Ovary (tissue), 9 donors: ENCODE data around the gene ARHGAP33. TPM values are rescaled to one million over a fixed set of nuclear protein-coding genes. Genes with fewer than 3 reads are reported as not detected.

Experiments
- DNase-seq, 5 donors: peaks; one replicate each; pipeline ENCODE4 v3.0.0-alpha.2; 2019 to 2020
- H3K27ac ChIP-seq, 2 donors: fragments of 200-600 bp; one replicate each; pipeline versions ENCODE4 v1.5.1 to v1.8.0; 2019 to 2022
- H3K27me3 ChIP-seq: fragments of 200-600 bp; one replicate; pipeline ENCODE4 v1.8.0; 2022
- H3K36me3 ChIP-seq: fragments of 200-600 bp; sonication (generic); one replicate; pipeline ENCODE4 v1.5.1; 2019
- H3K4me1 ChIP-seq: one replicate; pipeline ENCODE4 v1.8.1; 2013; ENCODE audit warnings: mild to moderate bottlenecking, moderate library complexity; ENCODE audit not compliant: insufficient read depth
- H3K4me3 ChIP-seq: fragments of 200-600 bp; sonication (generic); one replicate; pipeline ENCODE4 v1.5.1; 2017
- H3K9me3 ChIP-seq, 2 donors: fragments of 200-600 bp in 1 of 2; sonication (generic) in 1 of 2; one replicate each; pipeline versions ENCODE4 v1.5.1 to v1.8.1; 2013 to 2019; ENCODE audit warnings: mild to moderate bottlenecking in 1 of 2, moderate library complexity in 1 of 2
- CTCF ChIP-seq, 3 donors: fragments of 450-650 bp in 2 of 3; fragments of 200-600 bp in 1 of 3; IDR thresholded peaks; one replicate each; pipeline versions ENCODE4 v1.5.1 to v1.8.0; 2016 to 2022; ENCODE audit warnings: antibody characterized with exemption in 3 of 3, mild to moderate bottlenecking in 1 of 3
- EP300 ChIP-seq: sonication (generic); formaldehyde crosslinking; IDR thresholded peaks from one replicate; pipeline ENCODE4 v1.6.1; 2017; ENCODE audit warnings: antibody characterized with exemption
- POLR2A ChIP-seq: fragments of 450-650 bp; IDR thresholded peaks from one replicate; pipeline ENCODE4 v1.6.1; 2017; ENCODE audit warnings: antibody characterized with exemption, mild to moderate bottlenecking, moderate library complexity
- WGBS, 3 donors: extraction: QIAGEN DNeasy Blood & Tissue Kit in 1 of 3; methylation state at CpG; one replicate each; pipeline versions ENCODE4 v1.1.5 to v1.1.7; 2013 to 2017; 5-methylcytosine and 5-hydroxymethylcytosine counted together
- intact Hi-C, 4 donors: fragments of 100-400 bp; cut with DNase I; formaldehyde crosslinking; loops; one replicate each; pipeline versions ENCODE4 v1.11.0 to v1.15.1; 2022 to 2023
- polyA plus RNA-seq, 2 donors: library from polyadenylated mRNA; stranded (reverse); fragments of 200-250 nt in 1 of 2; fragments of 350-450 nt in 1 of 2; fragmentation: Illumina TruSeq in 1 of 2; extraction: RNeasy Lipid Tissue Mini Kit (QIAGEN cat#74804) in 1 of 2; gene quantifications; one replicate each; pipeline ENCODE4 v1.2.3, GENCODE V29; 2013 to 2014
- total RNA-seq, 7 donors: library from RNA; depleted of rRNA in 2 of 7; stranded (reverse); fragments of >200 nt in 2 of 7; fragmentation: NEBNext Ultra II Directional in 3 of 7; extraction: Animal tissue kit (Norgen Biotek cat#: 25700) in 3 of 7; gene quantifications; one replicate each; pipeline versions ENCODE4 v1.1.0 to v1.2.4, GENCODE V29; 2016 to 2023
- donor health status: DM: no; HTN: no; CAD: no; lungs with moderate emphysema.
- donor health status: DM: no; HTN: no; CAD: no.
- donor health status: Bipolar disorder and iron deficiency.
- donor health status: DM: yes; HTN: yes; CAD: no.
- donor health status: DM: no; HTN: no; CAD: no.
- donor health status: DM: yes; HTN: yes; CAD: no.

Gene ARHGAP33
- total and polyA plus RNA-seq, 9 donors: 0.95 to 52.7 (median 32.7) TPM

DNA sequence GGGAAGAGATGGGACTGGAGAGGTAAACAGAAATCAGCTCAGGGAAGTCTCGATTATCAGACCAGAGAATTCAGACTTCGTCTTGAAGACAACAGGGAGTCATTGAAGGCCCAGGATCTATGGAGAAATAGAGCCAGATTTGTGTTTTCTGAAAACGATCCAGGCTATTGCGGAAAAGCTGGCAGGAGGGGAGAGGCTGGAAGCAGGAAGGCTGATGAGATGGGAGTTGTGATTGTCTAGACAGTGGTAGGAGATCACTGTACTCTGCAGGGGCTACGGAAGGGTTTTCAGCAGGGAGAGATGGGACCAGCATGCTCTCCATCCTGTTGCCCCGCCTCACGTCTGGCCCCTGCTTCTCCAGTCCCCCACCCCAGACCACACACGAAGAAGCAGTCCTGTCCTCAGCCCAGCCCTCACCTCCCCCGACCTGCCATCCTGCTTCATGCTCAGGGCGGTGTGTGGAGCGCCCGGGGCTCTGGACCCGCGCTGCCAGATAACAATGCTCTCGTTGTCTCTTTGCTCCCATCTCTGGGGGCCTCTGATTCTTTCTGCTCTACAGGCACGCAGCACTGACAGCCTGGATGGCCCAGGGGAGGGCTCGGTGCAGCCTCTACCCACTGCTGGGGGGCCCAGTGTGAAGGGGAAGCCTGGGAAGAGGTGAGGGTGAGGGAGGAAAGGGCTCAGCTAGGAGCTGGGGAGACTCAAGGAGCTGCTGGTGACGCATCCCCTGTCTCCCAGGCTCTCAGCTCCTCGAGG lies 1.9 kb downstream of the ARHGAP33 start:
- Histone ChIP-seq H3K4me1 (peaks cover 7% of the 10 kb centered on the region), H3K27me3 (no peaks in the 10 kb centered on the region), H3K4me3 (no peak overlapping the region), H3K36me3 (no peaks in the 10 kb centered on the region), H3K27ac (no peak overlapping the region), H3K9me3 (no peaks in the 10 kb centered on the region)
- no peak for DNase-seq
- 61 to 69% (median 66%) methylated on average over 19 of the region's 19 CpGs for WGBS, 3 donors
- intact Hi-C loops: loop anchor here in 1 of 4 donors (5.0 kb wide), 1 partner anchor 155 kb away; no protein-coding TSS in a partner anchor
- TF ChIP-seq EP300 (no peak), CTCF (IDR thresholded peaks at IDR 0.05) (no peak), POLR2A (no peak)

DNA sequence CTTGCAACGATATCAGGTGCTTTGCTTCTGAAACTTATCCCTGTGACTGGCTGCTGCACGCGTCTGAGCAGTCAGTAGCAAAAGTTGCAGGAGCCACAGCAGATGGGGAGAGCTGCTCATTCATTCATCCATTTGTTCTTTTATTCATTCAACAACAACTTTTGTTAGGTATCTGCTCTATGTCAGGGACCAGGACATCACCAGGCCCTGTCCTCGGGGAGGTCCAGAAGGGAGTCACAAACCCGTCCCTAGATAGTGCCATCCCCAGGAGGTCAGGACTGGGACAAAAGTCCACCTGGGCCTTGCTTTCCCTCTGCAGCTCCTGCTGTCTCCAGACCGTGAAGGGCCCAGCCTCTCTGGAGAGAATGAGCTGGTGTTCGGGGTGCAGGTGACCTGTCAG lies 2.6 kb downstream of the ARHGAP33 start:
- Histone ChIP-seq H3K27me3 (no peaks in the 10 kb centered on the region), H3K27ac (no peak overlapping the region), H3K9me3 (no peaks in the 10 kb centered on the region), H3K4me3 (no peak overlapping the region), H3K4me1 (peaks cover 7% of the 10 kb centered on the region), H3K36me3 (no peaks in the 10 kb centered on the region)
- 86 to 91% (median 86%) methylated on average over 7 of the region's 7 CpGs for WGBS, 3 donors
- no peak for TF ChIP-seq CTCF (IDR thresholded peaks at IDR 0.05)
- no peak for TF ChIP-seq EP300
- no peak for TF ChIP-seq POLR2A
- intact Hi-C loops: loop anchor here in 1 of 4 donors (5.0 kb wide), 1 partner anchor 154 kb away; no protein-coding TSS in a partner anchor
- DNase-seq: no peak

- Histone ChIP-seq H3K27ac (no peak overlapping the region), H3K27me3 (no peaks in the 10 kb centered on the region), H3K9me3 (no peaks in the 10 kb centered on the region), H3K4me3 (no peak overlapping the region), H3K4me1 (peaks cover 7% of the 10 kb centered on the region), H3K36me3 (no peaks in the 10 kb centered on the region)
- no peak for DNase-seq
- intact Hi-C loops: loop anchor here in 1 of 4 donors (5.0 kb wide), 1 partner anchor 153 kb away; no protein-coding TSS in a partner anchor
- TF ChIP-seq EP300: no peak
- TF ChIP-seq CTCF (IDR thresholded peaks at IDR 0.05): no peak
- TF ChIP-seq POLR2A: no peak
- WGBS, 3 donors: 87 to 89% (median 88%) methylated on average over 8 of the region's 8 CpGs
Measured at GRCh38 chr19:35779033-35779432, 3.7 kb downstream of the ARHGAP33 start.

DNA sequence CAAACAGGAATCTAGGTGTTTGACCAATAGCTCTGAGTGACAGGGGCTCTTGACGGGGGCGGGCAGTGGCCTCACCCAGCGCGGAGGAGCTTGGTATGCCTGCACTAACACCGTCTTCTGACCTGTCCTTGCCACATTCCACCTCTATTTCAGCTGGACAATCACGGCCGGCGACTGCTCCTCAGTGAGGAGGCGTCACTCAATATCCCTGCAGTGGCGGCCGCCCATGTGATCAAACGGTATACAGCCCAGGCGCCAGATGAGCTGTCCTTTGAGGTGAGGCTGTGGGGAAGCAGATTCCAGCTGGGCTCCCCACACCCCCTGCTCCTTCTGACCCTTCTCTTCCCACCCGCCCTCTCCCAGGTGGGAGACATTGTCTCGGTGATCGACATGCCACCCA lies 4.7 kb downstream of the ARHGAP33 start:
- 88 to 95% (median 93%) methylated on average over 16 of the region's 16 CpGs for WGBS, 3 donors
- no peak overlapping the region for H3K4me3 ChIP-seq
- intact Hi-C loops: loop anchor here in 1 of 4 donors (10.0 kb wide), 1 partner anchor 145 kb away; no protein-coding TSS in a partner anchor
- no peak for TF ChIP-seq POLR2A
- DNase-seq: no peak
- H3K27me3 ChIP-seq: no peaks in the 10 kb centered on the region
- H3K9me3 ChIP-seq: no peaks in the 10 kb centered on the region
- H3K36me3 ChIP-seq: no peaks in the 10 kb centered on the region
- H3K4me1 ChIP-seq: peaks cover 3% of the 10 kb centered on the region
- H3K27ac ChIP-seq: no peak overlapping the region

DNA sequence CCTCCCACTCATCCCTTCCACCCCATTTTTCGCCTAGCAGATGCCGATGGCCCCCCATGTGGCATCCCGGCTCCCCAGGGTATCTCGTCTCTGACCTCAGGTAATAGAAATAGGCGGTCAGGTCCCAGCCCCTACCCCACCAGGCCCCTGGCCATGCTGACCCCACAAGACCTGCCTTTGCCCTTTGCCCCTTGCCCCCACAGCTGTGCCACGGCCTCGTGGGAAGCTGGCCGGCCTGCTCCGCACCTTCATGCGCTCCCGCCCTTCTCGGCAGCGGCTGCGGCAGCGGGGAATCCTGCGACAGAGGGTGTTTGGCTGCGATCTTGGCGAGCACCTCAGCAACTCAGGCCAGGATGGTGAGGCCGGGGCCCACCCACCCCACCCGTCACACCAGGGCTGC lies 5.4 kb downstream of the ARHGAP33 start:
- intact Hi-C loops: loop anchor here in 1 of 4 donors (10.0 kb wide), 1 partner anchor 144 kb away; no protein-coding TSS in a partner anchor
- Histone ChIP-seq H3K27me3 (no peaks in the 10 kb centered on the region), H3K4me3 (no peak overlapping the region), H3K27ac (no peak overlapping the region), H3K36me3 (no peaks in the 10 kb centered on the region), H3K4me1 (peaks cover 3% of the 10 kb centered on the region), H3K9me3 (no peaks in the 10 kb centered on the region)
- TF ChIP-seq CTCF (IDR thresholded peaks at IDR 0.05): no peak
- no peak for TF ChIP-seq EP300
- TF ChIP-seq POLR2A: no peak
- WGBS, 3 donors: 87 to 92% (median 90%) methylated on average over 19 to 20 of the region's 20 CpGs
- DNase-seq: peak in 1 of 5 donors; percentile 22
